Neural progenitor cell (in vitro differentiated cells): Measurements from ENCODE around the gene CALR.

ENCODE experiments used
- CTCF ChIP-seq: fragments of 200-600 bp; sonication (generic); IDR thresholded peaks from 2 replicates; pipeline ENCODE4 v1.5.1; 2017; ENCODE audit warnings: antibody characterized with exemption, mild to moderate bottlenecking
- EZH2phosphoT487 ChIP-seq: fragments of 200-600 bp; sonication (generic); IDR thresholded peaks from 2 replicates; pipeline ENCODE4 v1.6.1; 2017; ENCODE audit warnings: antibody characterized with exemption

- TF ChIP-seq CTCF = no peak
- TF ChIP-seq EZH2phosphoT487 = no peak
These were observed 29.5 kb downstream of the CALR start for GRCh38 chr19:12967907-12968306.
